ENCODE results near the gene TTC22. TPM values are rescaled to one million over a fixed set of nuclear protein-coding genes. Genes with fewer than 3 reads are reported as not detected.

TTC22 gene
- total RNA-seq, 1 donor, result not detected

GRCh38 chr1:54766726-54767125 lies 34.4 kb downstream of the TTC22 start:
- TF ChIP-seq, protein P1, sequence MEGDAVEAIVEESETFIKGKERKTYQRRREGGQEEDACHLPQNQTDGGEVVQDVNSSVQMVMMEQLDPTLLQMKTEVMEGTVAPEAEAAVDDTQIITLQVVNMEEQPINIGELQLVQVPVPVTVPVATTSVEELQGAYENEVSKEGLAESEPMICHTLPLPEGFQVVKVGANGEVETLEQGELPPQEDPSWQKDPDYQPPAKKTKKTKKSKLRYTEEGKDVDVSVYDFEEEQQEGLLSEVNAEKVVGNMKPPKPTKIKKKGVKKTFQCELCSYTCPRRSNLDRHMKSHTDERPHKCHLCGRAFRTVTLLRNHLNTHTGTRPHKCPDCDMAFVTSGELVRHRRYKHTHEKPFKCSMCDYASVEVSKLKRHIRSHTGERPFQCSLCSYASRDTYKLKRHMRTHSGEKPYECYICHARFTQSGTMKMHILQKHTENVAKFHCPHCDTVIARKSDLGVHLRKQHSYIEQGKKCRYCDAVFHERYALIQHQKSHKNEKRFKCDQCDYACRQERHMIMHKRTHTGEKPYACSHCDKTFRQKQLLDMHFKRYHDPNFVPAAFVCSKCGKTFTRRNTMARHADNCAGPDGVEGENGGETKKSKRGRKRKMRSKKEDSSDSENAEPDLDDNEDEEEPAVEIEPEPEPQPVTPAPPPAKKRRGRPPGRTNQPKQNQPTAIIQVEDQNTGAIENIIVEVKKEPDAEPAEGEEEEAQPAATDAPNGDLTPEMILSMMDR (IDR thresholded peaks at IDR 0.05; ENCODE audit: insufficient read depth, low read depth, low read length), result no peak
- no peak overlapping the region for H3K4me3 ChIP-seq (ENCODE audit: low read depth, low read length)
- DNase-seq (ENCODE audit: low read depth), result no peak

- H3K4me3 ChIP-seq (ENCODE audit: low read depth, low read length), result peak overlapping the region; percentile 65
- no peak for DNase-seq (ENCODE audit: low read depth)
- TF ChIP-seq, protein P1 (IDR thresholded peaks at IDR 0.05; ENCODE audit: insufficient read depth, low read depth, low read length), result no peak
Measured at GRCh38 chr1:54764922-54765561, 36.1 kb downstream of the TTC22 start.

DNA sequence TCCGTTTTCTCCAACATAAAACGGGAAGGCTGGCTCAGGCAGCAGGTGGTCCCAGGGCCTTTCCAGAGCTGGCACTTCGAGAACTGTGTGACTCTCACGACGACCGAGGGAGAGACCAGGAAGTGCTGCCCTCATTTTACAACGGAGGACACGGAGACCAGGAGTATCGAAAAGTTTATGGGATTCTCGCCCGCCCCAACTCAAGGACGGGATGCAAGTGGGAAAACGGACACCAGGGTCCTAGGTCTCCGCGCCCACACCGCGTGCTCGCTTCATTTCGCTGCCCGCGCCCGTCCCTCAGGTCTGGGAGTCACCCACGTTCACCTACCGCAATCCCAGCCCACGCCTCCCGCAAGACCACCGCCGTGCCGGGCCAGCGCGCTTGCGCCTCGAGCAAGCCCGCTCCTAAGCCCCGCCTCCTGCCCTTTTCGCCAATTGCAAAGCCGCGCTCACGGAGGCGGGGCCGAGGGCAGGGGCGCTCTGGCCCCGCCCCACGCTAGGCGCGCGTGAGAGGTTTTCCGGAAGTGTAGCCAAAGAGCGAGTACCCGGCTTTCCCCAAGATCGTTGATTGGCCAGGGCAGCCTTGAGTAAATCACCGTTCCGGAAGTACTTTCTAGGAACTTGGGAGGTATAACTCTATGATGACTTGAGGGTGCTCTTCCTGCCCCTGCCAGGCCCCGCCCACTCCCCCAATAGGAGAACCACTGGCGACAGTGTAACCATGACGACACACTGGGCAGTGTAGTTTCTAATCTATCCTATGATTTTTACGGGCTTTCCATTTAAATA lies 36.8 kb downstream of the TTC22 start, which contains the start of gene PARS2:
PARS2 (minus strand) TSS at position 391 of the 789 bp plus-strand sequence. CDS start 5,362 bp downstream, outside the sequence.
- TF ChIP-seq, protein P1 (IDR thresholded peaks at IDR 0.05; ENCODE audit: insufficient read depth, low read depth, low read length), result no peak
- peak within 1 kb of the TSS; percentile 92 for H3K4me3 ChIP-seq (ENCODE audit: low read depth, low read length)
- peak; percentile 100 for DNase-seq (ENCODE audit: low read depth)

DNA sequence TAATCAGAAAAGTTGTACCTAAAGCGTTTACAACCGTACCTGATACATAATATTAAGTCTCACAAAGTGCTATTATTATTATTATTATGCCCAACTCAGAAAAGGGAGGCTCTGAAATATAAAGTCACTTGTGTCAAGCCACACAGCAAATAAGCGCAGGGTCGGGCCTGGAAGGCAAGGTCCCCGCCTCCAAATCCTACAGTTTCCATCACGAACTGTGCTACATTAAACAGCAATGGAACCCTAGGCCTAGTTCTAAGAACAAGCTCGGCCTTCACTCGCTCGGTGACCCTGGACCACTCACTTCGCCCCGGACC lies 37.3 kb downstream of the TTC22 start:
- no peak for DNase-seq (ENCODE audit: low read depth)
- TF ChIP-seq, protein P1 (IDR thresholded peaks at IDR 0.05; ENCODE audit: insufficient read depth, low read depth, low read length), result no peak
- H3K4me3 ChIP-seq (ENCODE audit: low read depth, low read length), result peak overlapping the region; percentile 92

DNA sequence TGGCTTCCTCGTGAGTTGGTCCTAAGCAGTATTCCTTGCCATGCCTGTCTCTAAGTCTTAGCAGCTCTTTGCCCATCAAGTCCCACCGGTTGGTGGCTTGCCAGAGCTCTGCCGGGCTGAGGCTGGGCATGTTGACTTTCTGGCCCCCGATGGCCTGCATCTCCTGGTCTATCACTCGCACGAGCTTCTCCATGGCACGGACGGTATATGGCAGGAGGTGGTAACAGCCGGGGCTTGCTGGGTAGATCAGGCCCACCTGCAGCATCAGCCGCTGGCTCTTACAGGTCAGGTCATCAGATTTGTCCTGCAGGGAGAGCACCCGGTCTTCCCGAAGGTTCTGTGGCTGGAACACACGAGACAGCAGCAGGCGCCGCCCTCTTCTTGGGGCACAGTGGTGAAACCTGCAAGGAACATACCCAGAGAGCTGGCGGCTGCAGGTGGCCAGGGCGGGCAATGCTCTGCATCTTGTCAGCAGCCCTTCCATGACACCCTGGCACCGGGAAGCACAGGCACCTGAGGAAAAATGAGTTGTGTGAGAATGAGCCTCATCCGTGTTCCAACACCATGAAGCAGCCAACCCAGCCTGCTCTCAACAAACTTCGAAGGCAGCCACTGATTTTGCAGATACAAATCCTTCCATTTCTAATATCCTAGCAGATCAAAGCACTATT lies 42.3 kb downstream of the TTC22 start:
- no peak for DNase-seq (ENCODE audit: low read depth)
- TF ChIP-seq, protein P1 (IDR thresholded peaks at IDR 0.05; ENCODE audit: insufficient read depth, low read depth, low read length), result no peak
- H3K4me3 ChIP-seq (ENCODE audit: low read depth, low read length), result no peak overlapping the region

DNA sequence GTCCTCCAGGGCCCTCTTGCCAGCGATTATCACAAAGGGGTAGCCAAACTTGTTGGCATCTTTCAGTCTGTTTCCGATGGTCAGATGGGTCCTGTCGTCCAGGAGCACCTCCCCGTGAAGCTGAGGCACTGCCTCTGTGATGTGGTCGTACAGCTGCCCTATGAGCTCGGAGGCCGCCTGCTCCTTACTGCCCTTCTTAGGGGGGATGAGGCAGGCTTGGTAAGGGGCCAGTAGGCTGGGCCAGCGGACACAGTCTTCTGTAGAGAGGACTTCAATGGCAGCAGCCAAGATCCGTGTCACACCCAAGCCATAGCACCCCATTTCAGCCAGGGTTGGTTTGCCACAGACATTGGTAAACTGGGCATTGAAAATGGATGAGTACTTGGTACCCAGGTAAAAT lies 43.3 kb downstream of the TTC22 start:
- no peak for DNase-seq (ENCODE audit: low read depth)
- H3K4me3 ChIP-seq (ENCODE audit: low read depth, low read length), result no peak overlapping the region
- TF ChIP-seq, protein P1 (IDR thresholded peaks at IDR 0.05; ENCODE audit: insufficient read depth, low read depth, low read length), result no peak

Data from fibroblast of villous mesenchyme (primary cell).